ENCODE results near the gene CRISPLD2.

CRISPLD2 gene

GRCh38 chr16:84889066-84889465 is 69.3 kb downstream of the CRISPLD2 start:
- no peak for DNase-seq

GRCh38 chr16:84890427-84890826 is 70.6 kb downstream of the CRISPLD2 start:
- DNase-seq: no peak

GRCh38 chr16:84891149-84891795 is 71.5 kb downstream of the CRISPLD2 start:
- no peak for DNase-seq

DNA sequence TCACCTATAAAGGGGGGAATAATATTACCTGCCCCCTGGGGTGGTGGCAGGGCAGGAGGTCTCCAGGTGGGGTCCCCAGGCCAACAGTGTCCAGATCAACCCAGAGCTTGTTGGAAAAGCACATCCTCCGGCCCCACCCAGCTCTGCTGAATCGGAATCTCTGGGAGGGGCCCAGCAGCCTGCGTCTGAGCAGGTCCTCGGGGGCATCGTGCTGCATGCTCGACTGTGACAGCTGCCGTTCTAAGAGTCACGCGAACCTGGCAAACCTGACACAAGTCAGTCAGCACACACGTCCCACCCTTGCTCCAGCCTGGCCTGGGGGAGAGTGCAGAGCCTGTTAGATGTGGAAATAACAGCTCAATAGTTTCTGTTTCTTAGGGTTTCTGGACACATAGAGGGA is 72.3 kb downstream of the CRISPLD2 start:
- no peak for DNase-seq

DNA sequence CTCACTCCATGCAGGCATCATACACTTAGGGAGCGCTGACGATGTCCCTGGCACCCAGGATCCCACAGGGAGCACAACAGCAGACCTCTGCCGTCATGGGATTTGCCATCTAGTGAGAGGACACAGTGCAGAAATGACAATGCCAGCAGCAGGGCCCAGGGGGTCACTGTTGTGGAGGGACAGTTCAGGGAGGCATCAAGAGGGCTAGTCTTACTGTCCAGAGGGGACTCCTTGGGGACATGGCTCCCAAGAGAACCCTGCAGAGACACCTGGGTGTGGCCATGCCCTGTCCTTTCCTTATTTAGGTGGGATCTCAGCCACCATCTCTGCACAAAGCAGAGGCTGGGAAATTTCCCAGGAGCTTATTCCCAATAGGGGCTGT is 73.7 kb downstream of the CRISPLD2 start:
- no peak for DNase-seq

- DNase-seq: no peak
These were observed 74.2 kb downstream of the CRISPLD2 start for GRCh38 chr16:84893849-84894599.

- no peak for DNase-seq
These were observed 75.2 kb downstream of the CRISPLD2 start for GRCh38 chr16:84895016-84895415.

GRCh38 chr16:84896847-84897246 is 77.1 kb downstream of the CRISPLD2 start:
- DNase-seq: no peak

DNA sequence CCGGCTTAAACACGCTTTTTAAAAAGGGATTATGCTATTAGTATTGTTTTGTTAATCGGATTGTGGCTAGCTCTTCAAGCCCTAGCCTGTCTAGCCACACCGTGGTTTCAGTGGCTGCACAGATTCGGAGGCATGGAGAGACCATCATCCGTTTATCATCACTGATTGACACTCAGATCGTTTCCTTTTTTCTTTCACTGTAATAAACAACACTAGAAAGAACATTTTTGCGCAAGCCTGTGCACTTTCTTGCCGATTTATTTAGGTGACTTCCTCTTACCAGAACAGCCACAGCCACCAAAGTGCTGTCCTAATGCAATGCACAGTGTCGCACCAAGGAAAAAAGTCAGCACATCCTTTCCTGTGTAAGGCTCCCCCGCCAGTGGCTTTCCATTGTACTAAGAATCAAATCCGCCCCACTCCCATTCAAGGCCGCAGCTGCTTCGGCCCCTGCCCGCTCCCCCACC is 78.2 kb downstream of the CRISPLD2 start:
- DNase-seq: peak; percentile 12

DNA sequence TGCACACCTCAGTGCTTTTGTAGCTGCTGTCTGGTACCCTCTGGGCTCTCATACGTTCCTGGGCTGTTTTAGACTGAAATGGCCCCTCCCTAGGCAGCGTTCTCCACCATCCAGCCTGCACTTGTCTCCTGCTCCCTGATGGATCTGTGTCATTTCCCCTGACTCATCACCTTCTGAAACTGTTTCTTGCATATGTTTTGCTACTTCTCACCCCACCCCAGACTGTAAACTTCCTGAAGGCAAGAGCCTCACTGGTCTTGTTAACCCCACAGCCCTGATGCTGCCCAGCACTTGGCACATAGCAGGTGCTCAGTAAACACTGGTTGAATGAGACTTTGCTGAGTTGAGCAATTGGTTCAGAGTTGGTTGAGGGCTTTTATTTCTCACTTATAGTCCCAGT is 78.7 kb downstream of the CRISPLD2 start:
- no peak for DNase-seq

GRCh38 chr16:84899414-84899813 is 79.6 kb downstream of the CRISPLD2 start:
- DNase-seq: no peak

GRCh38 chr16:84905965-84906460 is 86.2 kb downstream of the CRISPLD2 start:
- no peak for DNase-seq

GRCh38 chr16:84907051-84907450 is 87.3 kb downstream of the CRISPLD2 start:
- no peak for DNase-seq

DNA sequence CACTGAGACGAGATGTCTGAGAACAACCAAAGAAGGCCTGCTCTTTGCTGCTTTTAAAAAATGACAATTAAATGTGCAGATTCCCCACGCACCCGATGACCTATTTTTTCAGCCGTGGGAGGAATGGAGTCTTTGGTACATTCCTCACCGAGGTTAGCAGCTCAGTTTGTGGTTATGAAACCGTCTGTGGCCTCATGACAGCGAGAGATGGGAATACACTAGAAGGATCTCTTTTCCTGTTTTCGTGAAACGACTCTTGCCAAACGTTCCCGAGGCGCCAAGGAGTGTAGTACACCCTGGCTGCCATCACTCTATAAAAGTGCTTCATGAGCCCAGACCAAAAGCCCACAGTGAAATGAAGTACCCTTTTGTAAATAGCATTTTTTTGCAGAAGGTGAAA is 87.8 kb downstream of the CRISPLD2 start:
- no peak for DNase-seq

DNA sequence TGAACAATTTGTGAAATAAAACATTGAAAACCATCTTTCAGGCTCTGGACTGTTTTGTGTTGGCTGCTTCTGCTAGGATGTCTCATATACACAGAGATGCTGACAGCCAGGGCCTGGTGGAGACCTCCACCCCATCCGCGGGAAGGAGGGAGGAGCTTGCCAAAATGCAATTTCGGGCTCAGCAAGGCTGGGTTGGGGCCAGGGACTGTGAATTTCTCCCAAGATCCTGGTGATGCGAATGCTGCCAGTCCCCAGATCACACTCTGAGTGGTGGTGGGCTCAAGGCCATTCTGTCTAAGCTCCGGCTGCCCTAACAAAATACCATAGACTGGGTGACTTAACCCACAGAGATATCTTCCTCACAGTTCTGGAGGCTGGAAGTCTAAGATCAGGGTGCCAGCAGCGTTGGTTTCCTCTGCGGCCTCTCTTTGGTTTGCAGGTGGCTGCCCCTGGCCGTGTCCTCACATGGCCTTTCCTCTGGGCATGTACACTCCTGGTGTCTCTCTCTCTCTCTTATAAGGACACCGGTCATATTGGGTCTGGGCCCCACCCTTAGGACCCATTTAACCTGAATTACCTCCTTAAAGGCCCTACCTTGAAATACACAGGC is 89.8 kb downstream of the CRISPLD2 start:
- DNase-seq: no peak

DNA sequence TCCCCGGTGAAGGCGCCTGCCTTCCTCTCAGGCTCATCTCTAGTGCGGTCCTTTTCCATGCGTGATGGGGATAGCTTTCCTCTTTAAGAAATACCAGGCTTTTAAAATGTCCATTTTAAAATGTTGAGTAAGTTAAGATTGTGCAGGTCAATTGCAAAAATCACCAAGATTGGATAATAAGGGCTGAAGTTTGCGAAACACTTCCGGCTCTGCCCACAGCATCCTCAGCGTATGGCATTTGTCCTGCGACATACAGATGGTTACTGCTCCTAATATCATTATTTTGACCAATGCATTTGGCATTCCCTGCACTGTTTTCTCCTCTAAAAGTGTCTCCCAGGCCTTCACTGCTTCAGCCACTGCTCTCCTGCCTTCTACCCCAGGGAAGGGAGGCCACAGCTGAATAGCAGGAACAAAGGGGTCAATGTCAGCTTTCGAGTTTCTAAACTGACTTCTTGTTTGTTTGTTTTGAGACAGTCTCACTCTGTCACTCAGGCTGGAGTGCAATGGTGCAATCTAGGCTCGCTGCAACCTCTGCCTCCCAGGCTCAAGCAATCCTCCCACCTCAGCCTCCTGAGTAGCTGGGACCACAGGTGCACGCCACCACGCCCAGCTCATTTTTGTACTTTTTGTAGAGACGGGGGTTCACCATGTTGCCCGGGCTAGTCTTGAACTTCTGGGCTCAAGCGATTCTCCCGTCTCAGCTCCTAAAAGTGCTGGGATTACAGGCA is 91.9 kb downstream of the CRISPLD2 start:
- no peak for DNase-seq

DNA sequence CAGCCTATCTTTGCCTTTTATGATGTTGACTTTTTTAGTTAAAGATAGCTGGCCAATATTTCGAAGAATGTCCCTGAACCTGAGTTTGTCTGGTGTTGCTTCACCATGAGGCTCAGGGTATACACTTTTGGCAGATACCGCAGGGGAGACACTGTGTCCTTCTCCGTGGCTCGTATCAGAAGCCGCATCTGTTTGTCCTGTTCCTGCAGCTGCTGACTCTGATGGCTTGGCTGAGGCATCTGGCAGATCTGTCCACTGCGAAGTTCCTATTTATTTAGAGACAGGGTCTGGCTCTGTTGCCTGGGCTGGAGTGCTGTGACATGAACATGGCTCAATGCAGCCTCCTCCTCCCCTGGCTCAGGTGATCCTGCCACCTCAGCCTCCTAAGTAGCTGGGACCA is 93.5 kb downstream of the CRISPLD2 start:
- no peak for DNase-seq

DNA sequence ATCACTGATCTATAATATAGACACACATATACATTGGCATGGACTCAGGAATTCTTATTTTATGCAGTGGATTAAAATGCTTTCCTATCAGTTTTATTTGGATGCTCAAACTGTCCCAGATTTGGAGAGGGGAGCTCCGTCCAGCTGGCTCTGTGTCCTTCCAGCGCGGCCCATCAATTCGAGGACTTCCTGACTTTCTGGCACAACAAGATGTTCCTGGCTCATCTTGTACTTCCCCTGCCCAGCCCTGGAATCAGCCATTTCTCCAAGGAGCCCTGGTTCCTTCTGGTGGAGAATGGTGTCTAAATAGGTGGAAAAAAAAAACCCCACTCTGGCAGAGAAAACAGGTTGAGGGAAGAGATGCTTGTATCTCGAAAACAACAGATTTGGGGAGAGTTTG is 94.5 kb downstream of the CRISPLD2 start:
- DNase-seq: no peak

GRCh38 chr16:84916178-84916577 is 96.4 kb downstream of the CRISPLD2 start:
- DNase-seq: no peak

GRCh38 chr16:84916850-84917249 is 97.1 kb downstream of the CRISPLD2 start:
- DNase-seq: no peak

DNA sequence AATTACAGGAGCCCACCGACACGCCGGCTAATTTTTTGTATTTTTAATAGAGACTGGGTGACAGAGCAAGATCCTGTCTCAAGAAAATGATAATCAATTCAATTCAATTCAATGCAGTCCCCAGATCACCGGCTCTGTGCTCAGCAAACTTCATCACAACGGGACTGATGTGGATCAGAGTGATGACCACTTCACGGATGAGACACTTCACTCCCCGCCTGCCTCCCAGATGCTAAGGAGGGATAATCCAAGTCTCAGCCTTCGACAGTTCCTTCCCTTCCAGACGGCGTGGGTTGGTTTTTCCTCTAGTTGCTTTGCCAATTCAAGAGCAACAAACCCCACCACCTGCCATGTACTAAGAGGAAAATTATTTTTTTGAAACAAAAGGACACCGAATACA is 97.7 kb downstream of the CRISPLD2 start:
- no peak for DNase-seq

DNA sequence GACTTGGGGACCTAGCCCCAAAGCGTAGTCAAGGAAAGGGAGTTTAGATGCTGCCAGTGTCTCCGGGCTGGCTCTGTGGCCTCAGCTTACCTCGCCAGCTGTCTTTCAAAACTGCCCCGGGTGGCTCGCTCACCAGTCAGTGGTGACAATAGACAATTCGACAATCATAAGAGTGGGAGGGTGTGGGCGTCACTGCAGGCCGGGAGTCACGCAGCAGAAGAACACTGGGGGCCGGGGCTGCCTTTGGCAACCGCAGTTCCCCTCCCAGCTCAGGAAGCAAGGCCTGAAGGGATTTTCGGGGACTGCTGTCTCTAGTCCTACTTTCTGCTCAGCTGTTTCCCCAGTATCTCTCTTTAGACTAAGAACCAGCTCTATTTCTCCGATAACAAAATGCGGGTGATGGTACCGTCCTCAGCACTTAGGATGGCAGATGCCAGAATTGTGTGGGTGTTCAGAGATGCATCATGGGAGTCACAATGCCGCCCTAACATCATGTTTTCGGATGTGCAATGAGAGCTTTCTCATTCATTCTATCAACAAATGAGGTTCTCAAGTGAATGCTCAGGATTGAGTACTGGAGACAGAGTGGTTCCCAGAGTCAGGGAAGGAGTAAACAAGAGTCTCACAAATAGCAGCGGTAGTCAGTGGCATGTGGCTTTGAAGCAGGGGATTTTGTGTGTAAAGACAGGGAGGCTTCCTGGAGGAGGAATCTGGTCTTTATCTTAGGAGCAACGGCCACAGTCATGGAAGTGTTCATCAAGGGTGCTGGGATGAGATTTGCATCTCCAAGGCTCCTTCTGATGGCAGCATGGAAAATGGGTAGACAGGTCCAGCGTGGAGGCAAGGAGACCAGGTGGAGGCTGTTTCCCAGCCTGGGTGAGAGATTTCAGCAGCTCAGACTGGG is 98.5 kb downstream of the CRISPLD2 start:
- DNase-seq: no peak
